GM12891 (cell line): ENCODE measurements around the gene STK11IP.

ENCODE experiments used
- PAX5 ChIP-seq: IDR thresholded peaks from 2 replicates; pipeline ENCODE4 v1.6.1; 2011; ENCODE audit warnings: low read length, moderate library complexity, mild to moderate bottlenecking; ENCODE audit not compliant: insufficient read depth, severe bottlenecking
- POLR2A ChIP-seq: IDR thresholded peaks from 2 replicates; pipeline ENCODE4 v1.6.1; 2011; ENCODE audit warnings: low read depth, low read length, control low read depth
- POLR2AphosphoS5 ChIP-seq: IDR thresholded peaks from 2 replicates; pipeline ENCODE4 v1.6.1; 2011; ENCODE audit warnings: low read depth, low read length, control low read depth
- POU2F2 ChIP-seq: IDR thresholded peaks from 2 replicates; pipeline ENCODE4 v1.6.1; 2011; ENCODE audit warnings: low read depth, mild to moderate bottlenecking, control low read depth, low read length, moderate library complexity
- SPI1 ChIP-seq: IDR thresholded peaks from 2 replicates; pipeline ENCODE4 v1.6.1; 2011; ENCODE audit warnings: low read depth, low read length, control low read depth
- TAF1 ChIP-seq: IDR thresholded peaks from 2 replicates; pipeline ENCODE4 v1.6.1; 2011; ENCODE audit warnings: low read depth, low read length, control low read depth

DNA sequence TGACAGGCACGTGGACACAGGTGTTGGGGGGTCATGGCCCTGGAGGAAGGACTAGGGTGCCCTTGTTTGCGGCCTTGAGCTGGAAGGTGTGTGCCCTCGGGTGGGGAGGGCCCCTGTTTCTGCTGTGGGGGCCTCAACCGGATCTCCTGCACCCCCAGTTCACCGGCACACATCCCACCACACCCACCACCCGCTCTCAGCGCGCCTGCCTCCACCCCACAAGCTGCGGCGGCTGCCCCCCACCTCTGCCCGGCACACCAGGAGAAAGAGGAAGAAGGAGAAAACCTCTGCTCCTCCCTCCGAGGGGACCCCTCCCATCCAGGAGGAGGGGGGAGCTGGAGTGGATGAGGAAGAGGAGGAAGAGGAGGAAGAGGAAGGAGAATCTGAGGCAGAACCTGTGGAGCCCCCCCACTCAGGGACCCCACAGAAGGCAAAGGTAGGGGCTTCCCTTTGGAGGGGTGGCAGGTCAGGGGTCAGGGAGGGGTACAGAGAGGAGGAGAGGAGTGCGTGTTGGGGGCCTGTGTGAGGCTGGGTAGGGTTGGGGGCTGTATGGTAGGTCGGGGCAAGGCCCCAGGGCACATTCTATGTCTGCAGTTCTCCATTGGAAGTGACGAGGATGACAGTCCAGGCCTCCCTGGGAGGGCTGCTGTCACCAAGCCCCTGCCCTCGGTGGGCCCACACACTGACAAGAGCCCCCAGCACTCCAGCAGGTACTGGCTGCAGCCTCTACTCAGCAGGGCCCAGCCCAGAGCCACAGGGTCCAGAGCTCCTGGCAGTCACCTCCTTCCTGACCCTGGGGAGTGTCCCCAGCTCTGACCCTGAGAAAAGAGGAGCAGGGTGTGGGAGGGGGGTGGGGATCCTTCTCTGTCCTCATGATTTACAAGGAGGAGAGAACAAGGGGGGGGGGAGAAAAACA lies 31.6 kb downstream of the STK11IP start:
- no peak for TF ChIP-seq TAF1
- TF ChIP-seq SPI1, result no peak
- TF ChIP-seq POLR2AphosphoS5, result no peak
- TF ChIP-seq POLR2A, result no peak
- no peak for TF ChIP-seq PAX5
- no peak for TF ChIP-seq POU2F2
